ENCODE measurements around the gene PLEKHJ1. TPM values are rescaled to one million over a fixed set of nuclear protein-coding genes. Genes with fewer than 3 reads are reported as not detected.

The PLEKHJ1 gene
- total and polyA plus RNA-seq, 2 of the 13 experiments (the other 11 are each of a cell fraction or from before 2014, with no cell fraction given): 70.5 to 130 TPM

- TF ChIP-seq, protein P1, sequence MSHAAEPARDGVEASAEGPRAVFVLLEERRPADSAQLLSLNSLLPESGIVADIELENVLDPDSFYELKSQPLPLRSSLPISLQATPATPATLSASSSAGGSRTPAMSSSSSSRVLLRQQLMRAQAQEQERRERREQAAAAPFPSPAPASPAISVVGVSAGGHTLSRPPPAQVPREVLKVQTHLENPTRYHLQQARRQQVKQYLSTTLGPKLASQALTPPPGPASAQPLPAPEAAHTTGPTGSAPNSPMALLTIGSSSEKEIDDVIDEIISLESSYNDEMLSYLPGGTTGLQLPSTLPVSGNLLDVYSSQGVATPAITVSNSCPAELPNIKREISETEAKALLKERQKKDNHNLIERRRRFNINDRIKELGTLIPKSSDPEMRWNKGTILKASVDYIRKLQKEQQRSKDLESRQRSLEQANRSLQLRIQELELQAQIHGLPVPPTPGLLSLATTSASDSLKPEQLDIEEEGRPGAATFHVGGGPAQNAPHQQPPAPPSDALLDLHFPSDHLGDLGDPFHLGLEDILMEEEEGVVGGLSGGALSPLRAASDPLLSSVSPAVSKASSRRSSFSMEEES (CRISPR knock-in tag; IDR thresholded peaks at IDR 0.05): no peak; the same call in 1 of the 2 replicates
- TF ChIP-seq GPN1 (CRISPR knock-in tag; IDR thresholded peaks at IDR 0.05; ENCODE audit: borderline replicate concordance) (no peak), MIER2 (CRISPR knock-in tag; IDR thresholded peaks at IDR 0.05) (no peak), SRY (CRISPR knock-in tag; IDR thresholded peaks at IDR 0.05) (no peak), ZNF891 (CRISPR knock-in tag; IDR thresholded peaks at IDR 0.05) (no peak), TBL1XR1 (IDR thresholded peaks at IDR 0.05; ENCODE audit: borderline replicate concordance, low read length, partially characterized antibody) (no peak), MAFG (CRISPR knock-in tag; IDR thresholded peaks at IDR 0.05) (no peak), SNAI1 (CRISPR knock-in tag; IDR thresholded peaks at IDR 0.05; ENCODE audit: borderline replicate concordance) (no peak), ZZZ3 (CRISPR knock-in tag; IDR thresholded peaks at IDR 0.05; ENCODE audit: borderline replicate concordance) (no peak), FOXP1 (IDR thresholded peaks at IDR 0.05) (no peak), FOXP1 (CRISPR knock-in tag; IDR thresholded peaks at IDR 0.05) (0 out of 2 replicates have a peak, but pooled peaks have one; percentile 26), IRF2 (CRISPR knock-in tag; IDR thresholded peaks at IDR 0.05) (peak; percentile 44), RFX5 (IDR thresholded peaks at IDR 0.05; ENCODE audit: low read depth, low read length) (no peak), ASH2L (IDR thresholded peaks at IDR 0.05; ENCODE audit: insufficient read length, low read depth, low read length) (peak; percentile 14), RARA (CRISPR knock-in tag; IDR thresholded peaks at IDR 0.05) (peak; percentile 52; the same call in 1 of the 2 replicates), RAD51 (IDR thresholded peaks at IDR 0.05; ENCODE audit: borderline replicate concordance) (no peak), TIGD3 (CRISPR knock-in tag; IDR thresholded peaks at IDR 0.05; ENCODE audit: borderline replicate concordance) (no peak), GABPA (IDR thresholded peaks at IDR 0.05; ENCODE audit: low read depth, low read length) (no peak), GABPA (CRISPR knock-in tag; IDR thresholded peaks at IDR 0.05; ENCODE audit: low read depth) (peak; percentile 58; the same call in 1 of the 2 replicates)
- TF ChIP-seq, protein P2, sequence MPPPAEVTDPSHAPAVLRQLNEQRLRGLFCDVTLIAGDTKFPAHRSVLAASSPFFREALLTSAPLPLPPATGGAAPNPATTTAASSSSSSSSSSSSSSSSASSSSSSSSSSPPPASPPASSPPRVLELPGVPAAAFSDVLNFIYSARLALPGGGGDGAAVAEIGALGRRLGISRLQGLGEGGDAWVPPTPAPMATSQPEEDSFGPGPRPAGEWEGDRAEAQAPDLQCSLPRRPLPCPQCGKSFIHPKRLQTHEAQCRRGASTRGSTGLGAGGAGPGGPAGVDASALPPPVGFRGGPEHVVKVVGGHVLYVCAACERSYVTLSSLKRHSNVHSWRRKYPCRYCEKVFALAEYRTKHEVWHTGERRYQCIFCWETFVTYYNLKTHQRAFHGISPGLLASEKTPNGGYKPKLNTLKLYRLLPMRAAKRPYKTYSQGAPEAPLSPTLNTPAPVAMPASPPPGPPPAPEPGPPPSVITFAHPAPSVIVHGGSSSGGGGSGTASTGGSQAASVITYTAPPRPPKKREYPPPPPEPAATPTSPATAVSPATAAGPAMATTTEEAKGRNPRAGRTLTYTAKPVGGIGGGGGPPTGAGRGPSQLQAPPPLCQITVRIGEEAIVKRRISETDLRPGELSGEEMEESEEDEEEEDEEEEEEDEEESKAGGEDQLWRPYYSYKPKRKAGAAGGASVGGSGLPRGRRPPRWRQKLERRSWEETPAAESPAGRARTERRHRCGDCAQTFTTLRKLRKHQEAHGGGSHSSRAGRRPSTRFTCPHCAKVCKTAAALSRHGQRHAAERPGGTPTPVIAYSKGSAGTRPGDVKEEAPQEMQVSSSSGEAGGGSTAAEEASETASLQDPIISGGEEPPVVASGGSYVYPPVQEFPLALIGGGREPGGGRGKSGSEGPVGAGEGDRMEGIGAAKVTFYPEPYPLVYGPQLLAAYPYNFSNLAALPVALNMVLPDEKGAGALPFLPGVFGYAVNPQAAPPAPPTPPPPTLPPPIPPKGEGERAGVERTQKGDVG (CRISPR knock-in tag; IDR thresholded peaks at IDR 0.05; ENCODE audit: borderline replicate concordance): 0 out of 2 replicates have a peak, but pooled peaks have one; percentile 24
- TF ChIP-seq, protein P3, sequence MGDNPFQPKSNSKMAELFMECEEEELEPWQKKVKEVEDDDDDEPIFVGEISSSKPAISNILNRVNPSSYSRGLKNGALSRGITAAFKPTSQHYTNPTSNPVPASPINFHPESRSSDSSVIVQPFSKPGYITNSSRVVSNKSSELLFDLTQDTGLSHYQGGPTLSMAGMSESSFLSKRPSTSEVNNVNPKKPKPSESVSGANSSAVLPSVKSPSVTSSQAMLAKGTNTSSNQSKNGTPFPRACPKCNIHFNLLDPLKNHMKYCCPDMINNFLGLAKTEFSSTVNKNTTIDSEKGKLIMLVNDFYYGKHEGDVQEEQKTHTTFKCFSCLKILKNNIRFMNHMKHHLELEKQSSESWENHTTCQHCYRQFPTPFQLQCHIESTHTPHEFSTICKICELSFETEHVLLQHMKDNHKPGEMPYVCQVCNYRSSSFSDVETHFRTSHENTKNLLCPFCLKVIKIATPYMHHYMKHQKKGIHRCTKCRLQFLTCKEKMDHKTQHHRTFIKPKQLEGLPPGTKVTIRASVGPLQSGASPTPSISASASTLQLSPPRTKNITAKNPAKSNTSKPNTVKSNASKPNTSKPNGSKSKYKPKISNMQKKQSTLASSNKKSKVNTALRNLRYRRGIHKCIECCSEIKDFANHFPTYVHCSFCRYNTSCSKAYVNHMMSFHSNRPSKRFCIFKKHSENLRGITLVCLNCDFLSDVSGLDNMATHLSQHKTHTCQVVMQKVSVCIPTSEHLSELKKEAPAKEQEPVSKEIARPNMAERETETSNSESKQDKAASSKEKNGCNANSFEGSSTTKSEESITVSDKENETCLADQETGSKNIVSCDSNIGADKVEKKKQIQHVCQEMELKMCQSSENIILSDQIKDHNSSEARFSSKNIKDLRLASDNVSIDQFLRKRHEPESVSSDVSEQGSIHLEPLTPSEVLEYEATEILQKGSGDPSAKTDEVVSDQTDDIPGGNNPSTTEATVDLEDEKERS (CRISPR knock-in tag; IDR thresholded peaks at IDR 0.05): no peak
- TF ChIP-seq, protein P4, sequence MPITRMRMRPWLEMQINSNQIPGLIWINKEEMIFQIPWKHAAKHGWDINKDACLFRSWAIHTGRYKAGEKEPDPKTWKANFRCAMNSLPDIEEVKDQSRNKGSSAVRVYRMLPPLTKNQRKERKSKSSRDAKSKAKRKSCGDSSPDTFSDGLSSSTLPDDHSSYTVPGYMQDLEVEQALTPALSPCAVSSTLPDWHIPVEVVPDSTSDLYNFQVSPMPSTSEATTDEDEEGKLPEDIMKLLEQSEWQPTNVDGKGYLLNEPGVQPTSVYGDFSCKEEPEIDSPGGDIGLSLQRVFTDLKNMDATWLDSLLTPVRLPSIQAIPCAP (CRISPR knock-in tag; IDR thresholded peaks at IDR 0.05; ENCODE audit: low read depth): no peak
Observed at GRCh38 chr19:2242092-2242537, 6.0 kb upstream of the PLEKHJ1 start (continued).
